Astrocyte (in vitro differentiated cells and primary cell): Measurements from ENCODE around the gene TPT1. TPM values are rescaled to one million over a fixed set of nuclear protein-coding genes. Genes with fewer than 3 reads are reported as not detected.

Experiments used
- DNase-seq: peaks from one replicate; pipeline ENCODE4 v3.0.0-alpha.2; 2010; ENCODE audit warnings: low read depth
- FAIRE-seq: peaks from 2 replicates; lab custom pipeline; 2011; peaks lifted over from hg19 to GRCh38; lab: Jason Lieb, UNC
- H2AFZ ChIP-seq: 2 replicates; pipeline ENCODE4 v1.6.0; 2012; ENCODE audit warnings: low read depth, low read length, inconsistent platforms
- H3K27ac ChIP-seq: 2 replicates; pipeline ENCODE4 v1.5.1; 2011; ENCODE audit warnings: low read depth, low read length, inconsistent platforms
- H3K27me3 ChIP-seq: 2 replicates; pipeline ENCODE4 v1.6.0; 2011; ENCODE audit warnings: low read length, inconsistent platforms; ENCODE audit not compliant: insufficient read depth
- H3K36me3 ChIP-seq: 2 replicates; pipeline ENCODE4 v1.5.1; 2011; ENCODE audit warnings: low read length, inconsistent platforms; ENCODE audit not compliant: insufficient read depth
- H3K4me1 ChIP-seq: 2 replicates; pipeline ENCODE4 v1.5.1; 2011; ENCODE audit warnings: low read length, inconsistent platforms; ENCODE audit not compliant: insufficient read depth
- H3K4me2 ChIP-seq: 2 replicates; pipeline ENCODE4 v1.6.0; 2012; ENCODE audit warnings: low read length, inconsistent platforms
- H3K4me3 ChIP-seq: 2 replicates; pipeline ENCODE4 v1.5.1; 2011; ENCODE audit warnings: low read depth, mild to moderate bottlenecking, low read length, inconsistent platforms; ENCODE audit not compliant: insufficient read depth
- H3K79me2 ChIP-seq: 2 replicates; pipeline ENCODE4 v1.6.0; 2012; ENCODE audit warnings: mild to moderate bottlenecking, low read length, inconsistent platforms; ENCODE audit not compliant: insufficient read depth
- H3K9ac ChIP-seq: 2 replicates; pipeline ENCODE4 v1.6.0; 2012; ENCODE audit warnings: mild to moderate bottlenecking, low read length, inconsistent platforms
- H3K9me3 ChIP-seq: 2 replicates; pipeline ENCODE4 v1.5.1; 2012; ENCODE audit warnings: low read depth, mild to moderate bottlenecking, low read length, inconsistent platforms; ENCODE audit not compliant: insufficient read depth
- H4K20me1 ChIP-seq: 2 replicates; pipeline ENCODE4 v1.6.0; 2012; ENCODE audit warnings: low read length, inconsistent platforms; ENCODE audit not compliant: insufficient read depth
- H3K27ac Mint-ChIP-seq: one replicate; pipeline ENCODE4 v1.8.0; 2021; ENCODE audit warnings: mild to moderate bottlenecking, mixed read lengths; ENCODE audit not compliant: unreplicated experiment
- H3K27me3 Mint-ChIP-seq: one replicate; pipeline ENCODE4 v1.8.0; 2021; ENCODE audit warnings: low read depth, mixed read lengths; ENCODE audit not compliant: unreplicated experiment
- H3K36me3 Mint-ChIP-seq: one replicate; pipeline ENCODE4 v1.8.0; 2021; ENCODE audit warnings: low read depth, mixed read lengths; ENCODE audit not compliant: unreplicated experiment
- H3K4me1 Mint-ChIP-seq: one replicate; pipeline ENCODE4 v1.8.0; 2021; ENCODE audit warnings: low read depth, mixed read lengths; ENCODE audit not compliant: unreplicated experiment
- H3K4me3 Mint-ChIP-seq: one replicate; pipeline ENCODE4 v1.8.0; 2021; ENCODE audit warnings: mild to moderate bottlenecking, moderate library complexity, mixed read lengths; ENCODE audit not compliant: unreplicated experiment
- H3K9me3 Mint-ChIP-seq: one replicate; pipeline ENCODE4 v1.8.0; 2021; ENCODE audit warnings: mild to moderate bottlenecking, mixed read lengths; ENCODE audit not compliant: unreplicated experiment
- CTCF ChIP-seq: IDR thresholded peaks from 2 replicates; pipeline ENCODE4 v1.5.1; 2011; ENCODE audit warnings: low read depth, mild to moderate bottlenecking, inconsistent platforms, low read length, moderate library complexity; ENCODE audit not compliant: insufficient read depth
- EZH2 ChIP-seq: IDR thresholded peaks from 2 replicates; pipeline ENCODE4 v1.6.1; 2012; ENCODE audit warnings: mild to moderate bottlenecking, low read length, inconsistent platforms; ENCODE audit not compliant: insufficient read depth
- total RNA-seq: library from RNA; stranded (reverse); gene quantifications from 2 replicates; pipeline ENCODE4 v1.2.1, GENCODE V29; 2021

TPT1 gene
- total RNA-seq, 1 donor from 2014 or later: 2,540 TPM

DNA sequence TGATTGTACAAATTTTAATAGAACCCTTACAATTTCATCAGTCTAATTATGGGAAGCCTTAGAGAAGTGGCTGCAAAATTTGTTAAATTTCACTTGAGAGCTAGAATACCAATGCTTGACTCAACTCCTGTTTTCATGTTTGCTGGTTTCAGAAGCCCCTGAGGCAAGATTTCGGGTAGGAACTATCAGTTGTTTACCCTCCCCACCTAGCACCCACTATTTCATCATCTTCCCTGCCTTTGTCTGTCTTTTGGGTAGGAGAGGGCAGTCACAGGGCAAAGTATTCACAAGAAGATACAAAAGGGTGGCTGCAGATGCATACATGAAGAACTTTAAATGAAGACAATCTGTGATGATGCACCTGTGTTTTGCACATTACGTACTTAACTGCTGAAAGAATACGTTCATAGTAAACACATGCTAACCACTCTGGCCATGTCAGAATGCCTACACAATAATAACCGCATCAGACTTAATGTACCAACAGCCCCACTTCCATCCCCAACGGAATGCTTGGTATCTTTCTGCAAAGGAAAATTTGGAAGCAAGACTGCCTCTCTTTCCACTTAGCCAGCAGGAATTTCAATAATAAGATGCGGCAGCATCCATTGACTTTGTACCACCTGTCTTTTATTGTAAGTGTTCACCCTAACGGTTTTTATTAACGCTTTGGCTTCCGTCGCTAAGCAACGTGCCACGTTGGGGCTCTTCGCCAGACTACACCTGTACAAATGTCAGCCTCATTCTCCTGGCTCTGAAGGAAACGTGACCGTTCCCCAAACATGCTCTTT, 30.4 kb downstream of the TPT1 start:
- no peaks in the 10 kb centered on the region for H3K27me3 ChIP-seq
- H2AFZ ChIP-seq: peak overlapping the region; percentile 3
- no peak overlapping the region for H3K4me3 Mint-ChIP-seq
- no peak overlapping the region for H3K9ac ChIP-seq
- H3K9me3 Mint-ChIP-seq: no peaks in the 10 kb centered on the region
- DNase-seq (no peak), FAIRE-seq (no peak)
- H3K4me1 Mint-ChIP-seq: no peaks in the 10 kb centered on the region
- H3K36me3 ChIP-seq: no peaks in the 10 kb centered on the region
- TF ChIP-seq EZH2 (no peak), CTCF (no peak)
- no peak overlapping the region for H3K27ac Mint-ChIP-seq
- H3K4me2 ChIP-seq: peak overlapping the region; percentile 93
- H3K27me3 Mint-ChIP-seq: peaks cover 15% of the 10 kb centered on the region
- H3K27ac ChIP-seq: no peak overlapping the region
- no peaks in the 10 kb centered on the region for H3K36me3 Mint-ChIP-seq
- peaks cover 3% of the 10 kb centered on the region for H3K4me1 ChIP-seq
- H4K20me1 ChIP-seq: no peaks in the 10 kb centered on the region
- H3K9me3 ChIP-seq: no peaks in the 10 kb centered on the region
- no peaks in the 10 kb centered on the region for H3K79me2 ChIP-seq
- H3K4me3 ChIP-seq: no peak overlapping the region

GRCh38 chr13:45306966-45307365, 34.0 kb downstream of the TPT1 start:
- Histone ChIP-seq H3K4me2 (no peak overlapping the region), H3K27ac (no peak overlapping the region), H3K79me2 (no peaks in the 10 kb centered on the region), H3K4me3 (no peak overlapping the region), H3K9ac (no peak overlapping the region), H2AFZ (no peak overlapping the region), H3K36me3 (no peaks in the 10 kb centered on the region), H4K20me1 (no peaks in the 10 kb centered on the region), H3K4me1 (peaks cover 3% of the 10 kb centered on the region), H3K9me3 (no peaks in the 10 kb centered on the region), H3K27me3 (no peaks in the 10 kb centered on the region)
- DNase-seq (no peak), FAIRE-seq (no peak)
- Mint-ChIP-seq H3K9me3 (no peaks in the 10 kb centered on the region), H3K36me3 (no peaks in the 10 kb centered on the region), H3K27me3 (peaks cover 17% of the 10 kb centered on the region), H3K4me3 (no peak overlapping the region), H3K27ac (no peak overlapping the region), H3K4me1 (no peaks in the 10 kb centered on the region)
- TF ChIP-seq EZH2 (no peak), CTCF (no peak)

DNA sequence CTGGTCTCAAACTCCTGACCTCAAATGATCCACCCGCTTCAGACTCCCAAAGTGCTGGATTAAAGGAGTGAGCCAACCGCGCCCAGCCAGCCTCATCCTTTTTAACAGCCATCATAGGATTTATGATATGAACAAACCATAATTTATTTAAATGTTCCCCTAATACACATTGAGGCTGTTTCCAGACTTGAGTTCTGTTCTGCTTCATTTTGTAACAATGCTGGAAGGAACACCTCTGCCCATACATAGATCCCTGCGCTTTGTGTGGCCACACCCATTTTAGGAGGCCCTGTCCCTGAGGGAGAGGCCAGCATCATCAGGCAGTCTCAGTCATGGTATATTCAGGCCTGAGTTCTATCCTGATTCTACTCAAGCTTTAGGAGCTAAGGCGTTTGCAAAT, 35.9 kb downstream of the TPT1 start:
- Histone ChIP-seq H3K4me3 (no peak overlapping the region), H3K9ac (no peak overlapping the region), H3K4me2 (no peak overlapping the region), H3K36me3 (no peaks in the 10 kb centered on the region), H4K20me1 (no peaks in the 10 kb centered on the region), H2AFZ (no peak overlapping the region), H3K27me3 (no peaks in the 10 kb centered on the region), H3K9me3 (no peaks in the 10 kb centered on the region), H3K79me2 (no peaks in the 10 kb centered on the region), H3K4me1 (peaks cover 3% of the 10 kb centered on the region), H3K27ac (no peak overlapping the region)
- TF ChIP-seq EZH2: no peak
- TF ChIP-seq CTCF: no peak
- FAIRE-seq: no peak
- no peaks in the 10 kb centered on the region for H3K36me3 Mint-ChIP-seq
- H3K9me3 Mint-ChIP-seq: no peaks in the 10 kb centered on the region
- no peak for DNase-seq
- no peak overlapping the region for H3K4me3 Mint-ChIP-seq
- H3K27ac Mint-ChIP-seq: no peak overlapping the region
- peaks cover 7% of the 10 kb centered on the region for H3K27me3 Mint-ChIP-seq
- H3K4me1 Mint-ChIP-seq: no peaks in the 10 kb centered on the region
